ENCODE data around the gene HOXA7. TPM values are rescaled to one million over a fixed set of nuclear protein-coding genes. Genes with fewer than 3 reads are reported as not detected.

HOXA7 gene
- total RNA-seq, 4 donors from 2014 or later: 2.8 to 4.3 (median 3.6) TPM

GRCh38 chr7:27169658-27170425 is 13.4 kb upstream of the HOXA7 start:
- TF ChIP-seq CTCF (IDR thresholded peaks at IDR 0.05; ENCODE audit: low read depth): no peak

- no peak for TF ChIP-seq CTCF (IDR thresholded peaks at IDR 0.05; ENCODE audit: low read depth)
These were observed 11.9 kb upstream of the HOXA7 start for GRCh38 chr7:27168265-27168947.

GRCh38 chr7:27167916-27168264 is 11.4 kb upstream of the HOXA7 start:
- no peak for TF ChIP-seq CTCF (IDR thresholded peaks at IDR 0.05; ENCODE audit: low read depth)

GRCh38 chr7:27166531-27167505 is 10.3 kb upstream of the HOXA7 start:
- TF ChIP-seq CTCF (IDR thresholded peaks at IDR 0.05; ENCODE audit: low read depth): no peak

- no peak for TF ChIP-seq CTCF (IDR thresholded peaks at IDR 0.05; ENCODE audit: low read depth)
These were observed 9.6 kb upstream of the HOXA7 start for GRCh38 chr7:27165996-27166530.

- no peak for TF ChIP-seq CTCF (IDR thresholded peaks at IDR 0.05; ENCODE audit: low read depth)
These were observed 8.9 kb upstream of the HOXA7 start, which contains the start of gene HOXA9 for GRCh38 chr7:27165089-27165995. HOXA9 (minus strand) TSS chr7:27165537; CDS start chr7:27165457, 80 bp downstream.

Measured in subcutaneous adipose tissue (tissue), 4 donors.